H1 (cell line): ENCODE measurements around the gene TAB3. TPM values are rescaled to one million over a fixed set of nuclear protein-coding genes. Genes with fewer than 3 reads are reported as not detected.

Experiments used
- CTCF ChIA-PET: fragments of 300-600 bp; sonication (Branson Sonifier 250); formaldehyde crosslinking; loops from one replicate; lab custom pipeline; 2021; ENCODE audit not compliant: partially characterized antibody; lab: Charles Lee
- POLR2A ChIA-PET: fragments of 300-600 bp; sonication (Branson Sonifier 250); formaldehyde crosslinking; loops from one replicate; lab custom pipeline; 2021; ENCODE audit warnings: inconsistent platforms; ENCODE audit not compliant: partially characterized antibody; lab: Charles Lee
- DNase-seq, 2 experiments: peaks; one replicate each; pipeline versions ENCODE4 v3.0.0 to v3.0.0-alpha.2; 2010 to 2022; ENCODE audit warnings: low spot score in 2 of 2, low read depth in 1 of 2, mixed read lengths in 1 of 2
- FAIRE-seq: peaks from 2 replicates; lab custom pipeline; 2011; peaks lifted over from hg19 to GRCh38; lab: Jason Lieb, UNC
- H2AFZ ChIP-seq: 2 replicates; pipeline ENCODE4 v1.8.1; 2012; ENCODE audit warnings: low read length, inconsistent platforms
- H2AK5ac ChIP-seq: 2 replicates; pipeline ENCODE4 v1.6.1; 2013; ENCODE audit warnings: low read depth, low read length
- H2BK120ac ChIP-seq: replicated peaks from 2 replicates; pipeline ENCODE3; 2013; ENCODE audit warnings: low read depth, low read length, inconsistent platforms
- H2BK12ac ChIP-seq: 2 replicates; pipeline ENCODE4 v1.6.1; 2013; ENCODE audit warnings: low read depth, low read length
- H2BK15ac ChIP-seq: 2 replicates; pipeline ENCODE4 v1.6.1; 2013; ENCODE audit warnings: low read length
- H2BK20ac ChIP-seq: 2 replicates; pipeline ENCODE4 v1.6.1; 2013; ENCODE audit warnings: low read length
- H2BK5ac ChIP-seq: 2 replicates; pipeline ENCODE4 v1.6.1; 2013; ENCODE audit warnings: low read depth, low read length
- H3K14ac ChIP-seq: 2 replicates; pipeline ENCODE4 v1.6.1; 2013; ENCODE audit warnings: inconsistent platforms; ENCODE audit not compliant: insufficient read length
- H3K18ac ChIP-seq: 2 replicates; pipeline ENCODE4 v1.6.1; 2013; ENCODE audit warnings: low read length; ENCODE audit errors: extremely low read depth
- H3K23ac ChIP-seq: 2 replicates; pipeline ENCODE4 v1.6.1; 2013; ENCODE audit warnings: inconsistent platforms; ENCODE audit not compliant: insufficient read length
- H3K23me2 ChIP-seq: 2 replicates; pipeline ENCODE4 v1.6.1; 2013; ENCODE audit warnings: low read depth, low read length
- H3K27ac ChIP-seq: 2 replicates; pipeline ENCODE4 v1.6.1; 2011; ENCODE audit warnings: low read depth, low read length, inconsistent platforms
- H3K27me3 ChIP-seq, 4 experiments: replicated peaks in 1 of 4; 1 replicate in 1 of 4; 2 replicates in 3 of 4; pipeline versions ENCODE4 v1.6.1 to v1.8.1; 2011 to 2013; ENCODE audit warnings: low read length in 3 of 4, mild to moderate bottlenecking in 3 of 4, inconsistent platforms in 2 of 4, mixed read lengths in 2 of 4, moderate library complexity in 1 of 4; ENCODE audit not compliant: control insufficient read depth in 3 of 4, insufficient read depth in 3 of 4; ENCODE audit errors: extremely low read depth in 1 of 4
- H3K36me3 ChIP-seq, 4 experiments: 2 replicates each; pipeline versions ENCODE4 v1.6.1 to v1.8.1; 2011 to 2013; ENCODE audit warnings: mild to moderate bottlenecking in 4 of 4, low read length in 3 of 4, moderate library complexity in 2 of 4, control low read depth in 1 of 4, inconsistent platforms in 1 of 4; ENCODE audit not compliant: insufficient read depth in 4 of 4, control insufficient read depth in 2 of 4
- H3K4ac ChIP-seq: replicated peaks from 2 replicates; pipeline ENCODE3; 2013; ENCODE audit warnings: low read length, low read depth, mixed read lengths, inconsistent platforms; ENCODE audit not compliant: insufficient read length
- H3K4me1 ChIP-seq, 4 experiments: replicated peaks in 1 of 4; 1 replicate in 1 of 4; 2 replicates in 3 of 4; pipeline versions ENCODE4 v1.6.1 to v1.8.1; 2011 to 2013; ENCODE audit warnings: low read length in 3 of 4, inconsistent platforms in 2 of 4, mixed read lengths in 1 of 4; ENCODE audit not compliant: insufficient read depth in 4 of 4, control insufficient read depth in 3 of 4
- H3K4me2 ChIP-seq, 2 experiments: 2 replicates each; pipeline versions ENCODE4 v1.6.1 to v1.8.1; 2011 to 2013; ENCODE audit warnings: low read depth in 2 of 2, low read length in 2 of 2, control low read depth in 1 of 2, inconsistent platforms in 1 of 2, mild to moderate bottlenecking in 1 of 2; ENCODE audit not compliant: insufficient read depth in 1 of 2
- H3K4me3 ChIP-seq, 4 experiments: fragments of 200-600, 300-600 bp in 1 of 4; sonication (generic), shearing (Covaris generic), sonication (Bioruptor Twin) in 1 of 4; 2 replicates each; pipeline versions ENCODE4 v1.5.1 to v1.8.1; 2011 to 2016; ENCODE audit warnings: low read length in 4 of 4, low read depth in 3 of 4, control low read depth in 2 of 4, inconsistent platforms in 2 of 4, mild to moderate bottlenecking in 2 of 4, mixed read lengths in 1 of 4, moderate library complexity in 1 of 4; ENCODE audit not compliant: insufficient read depth in 2 of 4; ENCODE audit errors: extremely low read depth in 1 of 4
- H3K56ac ChIP-seq: replicated peaks from 2 replicates; pipeline ENCODE3; 2013; ENCODE audit warnings: low read depth, mild to moderate bottlenecking, mixed read lengths, low read length, inconsistent platforms; ENCODE audit not compliant: insufficient read length
- H3K79me1 ChIP-seq: 2 replicates; pipeline ENCODE4 v1.6.1; 2013; ENCODE audit warnings: low read depth, low read length, control low read depth
- H3K79me2 ChIP-seq, 2 experiments: 2 replicates each; pipeline versions ENCODE4 v1.6.1 to v1.8.1; 2012 to 2013; ENCODE audit warnings: low read length in 2 of 2, mild to moderate bottlenecking in 2 of 2, inconsistent platforms in 1 of 2; ENCODE audit not compliant: insufficient read depth in 2 of 2, control insufficient read depth in 1 of 2
- H3K9ac ChIP-seq, 4 experiments: replicated peaks in 1 of 4; 1 replicate in 1 of 4; 2 replicates in 3 of 4; pipeline versions ENCODE4 v1.6.1 to v1.8.1; 2011 to 2013; ENCODE audit warnings: low read depth in 3 of 4, low read length in 3 of 4, control low read depth in 2 of 4, mild to moderate bottlenecking in 2 of 4, moderate library complexity in 2 of 4, inconsistent platforms in 1 of 4; ENCODE audit errors: extremely low read depth in 1 of 4
- H3K9me3 ChIP-seq, 2 experiments: 2 replicates each; pipeline versions ENCODE4 v1.6.1 to v1.8.1; 2012 to 2013; ENCODE audit warnings: mild to moderate bottlenecking in 2 of 2, moderate library complexity in 2 of 2, control low read depth in 1 of 2, inconsistent platforms in 1 of 2, low read depth in 1 of 2, low read length in 1 of 2, mixed read lengths in 1 of 2; ENCODE audit not compliant: insufficient read depth in 2 of 2
- H4K20me1 ChIP-seq, 2 experiments: replicated peaks in 1 of 2; 2 replicates each; pipeline versions ENCODE3 to v1.8.1; 2011 to 2013; ENCODE audit warnings: inconsistent platforms in 2 of 2, low read length in 2 of 2, mild to moderate bottlenecking in 1 of 2; ENCODE audit not compliant: insufficient read depth in 2 of 2, control insufficient read depth in 1 of 2
- H4K5ac ChIP-seq: 2 replicates; pipeline ENCODE4 v1.6.1; 2013; ENCODE audit warnings: low read length, low read depth, mixed read lengths, inconsistent platforms; ENCODE audit not compliant: insufficient read length
- H4K8ac ChIP-seq: 2 replicates; pipeline ENCODE4 v1.8.0; 2013; ENCODE audit warnings: mild to moderate bottlenecking, moderate library complexity, low read length, inconsistent platforms; ENCODE audit not compliant: insufficient read depth; ENCODE audit errors: extremely low read depth
- H4K91ac ChIP-seq: replicated peaks from 2 replicates; pipeline ENCODE3; 2013; ENCODE audit warnings: low read length, mixed read lengths, inconsistent platforms; ENCODE audit not compliant: insufficient read length
- BCL11A ChIP-seq, 2 experiments: IDR thresholded peaks; one replicate each; pipeline ENCODE4 v1.6.1; 2011; ENCODE audit warnings: low read depth in 2 of 2, low read length in 2 of 2, mild to moderate bottlenecking in 2 of 2
- EP300 ChIP-seq, 2 experiments: IDR thresholded peaks; 1 replicate in 1 of 2; 2 replicates in 1 of 2; pipeline ENCODE4 v1.6.1; 2011 to 2012; ENCODE audit warnings: low read depth in 2 of 2, low read length in 2 of 2, mild to moderate bottlenecking in 2 of 2, borderline replicate concordance in 1 of 2, inconsistent platforms in 1 of 2, moderate library complexity in 1 of 2
- KDM1A ChIP-seq: fragments of 200-600, 300-600 bp; sonication (generic); IDR thresholded peaks from 2 replicates; pipeline ENCODE4 v1.7.1; 2016; ENCODE audit warnings: mild to moderate bottlenecking, low read length, borderline replicate concordance
- RFX5 ChIP-seq: IDR thresholded peaks from 2 replicates; pipeline ENCODE4 v1.6.1; 2011; ENCODE audit warnings: low read depth, low read length, improper control_type of control experiment, borderline replicate concordance
- SP1 ChIP-seq: IDR thresholded peaks from 2 replicates; pipeline ENCODE4 v1.6.1; 2011; ENCODE audit warnings: low read depth, low read length
- SP2 ChIP-seq: IDR thresholded peaks from 2 replicates; pipeline ENCODE4 v1.6.1; 2012; ENCODE audit warnings: mild to moderate bottlenecking, low read length, inconsistent platforms
- SP4 ChIP-seq: IDR thresholded peaks from 2 replicates; pipeline ENCODE4 v1.6.1; 2012; ENCODE audit warnings: low read length, inconsistent platforms
- YY1 ChIP-seq: IDR thresholded peaks from 2 replicates; pipeline ENCODE4 v1.6.1; 2011; ENCODE audit warnings: low read depth, mild to moderate bottlenecking, low read length
- ZNF274 ChIP-seq: IDR thresholded peaks from 2 replicates; pipeline ENCODE4 v1.7.0; 2012; ENCODE audit warnings: low read length, borderline replicate concordance; ENCODE audit errors: extremely low read depth
- WGBS, 2 experiments: shearing (Covaris generic) in 1 of 2; methylation state at CpG; one replicate each; pipeline versions ENCODE4 v1.1.6 to v1.1.7; 2013 to 2015; ENCODE audit warnings: low lambda C conversion rate in 2 of 2, mixed read lengths in 2 of 2, inconsistent platforms in 1 of 2, low coverage in 1 of 2, missing lambda C conversion rate in 1 of 2; ENCODE audit not compliant: insufficient replicate concordance in 2 of 2, insufficient coverage in 1 of 2, insufficient read length in 1 of 2; ENCODE audit errors: extremely low coverage in 1 of 2, missing lambda C conversion rate in 1 of 2; 5-methylcytosine and 5-hydroxymethylcytosine counted together
- polyA plus RNA-seq, 7 experiments: library from polyadenylated mRNA; depleted of rRNA in 3 of 7; stranded (reverse) in 5 of 7; unstranded in 2 of 7; fragments of >200 nt in 5 of 7; fragments of 200-250 nt in 2 of 7; gene quantifications; 1 replicate in 5 of 7; 2 replicates in 1 of 7; 4 replicates in 1 of 7; pipeline versions ENCODE4 v1.2.1 to v1.2.3, GENCODE V29; 2011 to 2013; ENCODE audit warnings: missing spikeins in 2 of 7, mixed read lengths in 2 of 7
- total RNA-seq: library from RNA; stranded (reverse); fragmentation: NEBNext Ultra II Directional; extraction: Animal tissue kit (Norgen Biotek cat#: 25700); gene quantifications from 2 replicates; pipeline ENCODE4 v1.2.1, GENCODE V29; 2021
- TF ChIP-seq, protein P1 (sequence below): IDR thresholded peaks from 2 replicates; pipeline ENCODE4 v1.6.1; 2012; ENCODE audit warnings: inconsistent platforms
- TF ChIP-seq, protein P2 (sequence below), 3 experiments: IDR thresholded peaks; 1 replicate in 2 of 3; 2 replicates in 1 of 3; pipeline versions ENCODE4 v1.5.1 to v1.6.1; 2011; ENCODE audit warnings: low read length in 3 of 3, mild to moderate bottlenecking in 3 of 3, inconsistent platforms in 2 of 3, low read depth in 1 of 3, moderate library complexity in 1 of 3; ENCODE audit not compliant: insufficient read depth in 1 of 3; ENCODE audit errors: control extremely low read depth in 1 of 3

The TAB3 gene
- total and polyA plus RNA-seq, 2 of the 8 experiments (the other 6 are each of a cell fraction or from before 2014, with no cell fraction given) = 12.7 to 12.9 TPM

GRCh38 chrX:30910124-30910860 is 21.2 kb upstream of the TAB3 start:
- Histone ChIP-seq H2BK120ac (no peak overlapping the region), H3K4ac (no peak overlapping the region), H4K20me1 (no peaks in the 10 kb centered on the region), H4K5ac (no peak overlapping the region), H3K18ac (no peak overlapping the region), H3K14ac (no peak overlapping the region), H3K23me2 (no peaks in the 10 kb centered on the region), H3K4me3 (no peak overlapping the region), H2BK12ac (no peak overlapping the region), H2BK5ac (no peak overlapping the region), H3K9ac (no peak overlapping the region), H3K27ac (no peak overlapping the region), H4K91ac (no peak overlapping the region), H3K27me3 (no peaks in the 10 kb centered on the region), H2AFZ (no peak overlapping the region), H3K9me3 (no peaks in the 10 kb centered on the region), H2BK15ac (no peak overlapping the region), H3K23ac (no peak overlapping the region), H3K4me2 (no peak overlapping the region), H3K56ac (no peak overlapping the region), H4K8ac (no peak overlapping the region), H2BK20ac (no peak overlapping the region), H3K79me2 (no peaks in the 10 kb centered on the region), H3K79me1 (no peaks in the 10 kb centered on the region), H2AK5ac (no peak overlapping the region), H3K4me1 (no peaks in the 10 kb centered on the region), H3K36me3 (no peaks in the 10 kb centered on the region)
- peak; percentile 28 for FAIRE-seq
- POLR2A ChIA-PET = no interaction called here
- no peak for DNase-seq
- CTCF ChIA-PET = no interaction called here
- WGBS, 2 experiments = 65% methylated on average over 7 of the region's 7 CpGs; no CpG with 5 or more reads in 1 of the 2 experiments
- no peak for TF ChIP-seq YY1
- TF ChIP-seq RFX5 = no peak
- no peak for TF ChIP-seq KDM1A
- TF ChIP-seq EP300 (IDR thresholded peaks at IDR 0.05; ENCODE audit: borderline replicate concordance in 1 of 2, low read depth in 2 of 2, low read length in 2 of 2) = no peak
- TF ChIP-seq, protein P1, sequence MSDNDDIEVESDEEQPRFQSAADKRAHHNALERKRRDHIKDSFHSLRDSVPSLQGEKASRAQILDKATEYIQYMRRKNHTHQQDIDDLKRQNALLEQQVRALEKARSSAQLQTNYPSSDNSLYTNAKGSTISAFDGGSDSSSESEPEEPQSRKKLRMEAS = no peak
- TF ChIP-seq SP4 = no peak
- TF ChIP-seq ZNF274 = no peak
- TF ChIP-seq, protein P2, sequence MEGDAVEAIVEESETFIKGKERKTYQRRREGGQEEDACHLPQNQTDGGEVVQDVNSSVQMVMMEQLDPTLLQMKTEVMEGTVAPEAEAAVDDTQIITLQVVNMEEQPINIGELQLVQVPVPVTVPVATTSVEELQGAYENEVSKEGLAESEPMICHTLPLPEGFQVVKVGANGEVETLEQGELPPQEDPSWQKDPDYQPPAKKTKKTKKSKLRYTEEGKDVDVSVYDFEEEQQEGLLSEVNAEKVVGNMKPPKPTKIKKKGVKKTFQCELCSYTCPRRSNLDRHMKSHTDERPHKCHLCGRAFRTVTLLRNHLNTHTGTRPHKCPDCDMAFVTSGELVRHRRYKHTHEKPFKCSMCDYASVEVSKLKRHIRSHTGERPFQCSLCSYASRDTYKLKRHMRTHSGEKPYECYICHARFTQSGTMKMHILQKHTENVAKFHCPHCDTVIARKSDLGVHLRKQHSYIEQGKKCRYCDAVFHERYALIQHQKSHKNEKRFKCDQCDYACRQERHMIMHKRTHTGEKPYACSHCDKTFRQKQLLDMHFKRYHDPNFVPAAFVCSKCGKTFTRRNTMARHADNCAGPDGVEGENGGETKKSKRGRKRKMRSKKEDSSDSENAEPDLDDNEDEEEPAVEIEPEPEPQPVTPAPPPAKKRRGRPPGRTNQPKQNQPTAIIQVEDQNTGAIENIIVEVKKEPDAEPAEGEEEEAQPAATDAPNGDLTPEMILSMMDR (IDR thresholded peaks at IDR 0.05; ENCODE audit: control extremely low read depth in 1 of 3, insufficient read depth in 1 of 3, low read depth in 1 of 3, low read length in 3 of 3) = no peak
- no peak for TF ChIP-seq BCL11A (IDR thresholded peaks at IDR 0.05; ENCODE audit: low read depth in 2 of 2, low read length in 2 of 2)
- no peak for TF ChIP-seq SP1
- TF ChIP-seq SP2 = no peak
